ENCODE measurements around the gene TSPYL2.

TSPYL2 gene

DNA sequence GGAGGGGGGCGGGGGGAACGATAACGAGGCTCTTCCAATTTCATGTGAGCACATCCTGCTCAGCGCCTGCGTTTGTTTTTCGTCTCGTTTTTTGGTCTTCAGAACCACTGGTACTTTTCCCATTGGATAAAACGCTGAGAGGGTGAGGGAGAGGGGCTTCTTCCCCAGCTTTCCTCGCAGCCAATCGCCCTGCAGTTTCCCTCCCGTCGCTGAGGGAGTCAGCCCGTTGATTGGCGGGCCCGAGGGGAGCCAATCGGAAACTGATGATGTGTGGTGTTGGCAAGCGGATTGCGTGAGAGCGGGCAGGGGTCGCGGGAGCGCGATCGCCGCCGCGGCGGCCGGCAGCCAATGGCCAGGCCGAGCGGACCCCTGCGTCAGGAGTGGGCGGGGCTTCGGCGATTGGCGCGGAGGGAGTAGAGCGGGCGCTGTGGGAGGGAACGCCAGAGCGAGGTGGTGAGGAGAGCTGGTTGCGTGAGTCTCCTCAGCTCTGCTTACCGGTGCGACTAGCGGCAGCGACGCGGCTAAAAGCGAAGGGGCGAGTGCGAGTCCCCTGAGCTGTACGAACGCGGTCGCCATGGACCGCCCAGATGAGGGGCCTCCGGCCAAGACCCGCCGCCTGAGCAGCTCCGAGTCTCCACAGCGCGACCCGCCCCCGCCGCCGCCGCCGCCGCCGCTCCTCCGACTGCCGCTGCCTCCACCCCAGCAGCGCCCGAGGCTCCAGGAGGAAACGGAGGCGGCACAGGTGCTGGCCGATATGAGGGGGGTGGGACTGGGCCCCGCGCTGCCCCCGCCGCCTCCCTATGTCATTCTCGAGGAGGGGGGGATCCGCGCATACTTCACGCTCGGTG is at the start of gene TSPYL2:
TSS of gene TSPYL2 (plus strand) at position 443 of the 848 bp plus-strand sequence. CDS start at position 575, 132 bp downstream.
- peak; percentile 94 for DNase-seq

DNA sequence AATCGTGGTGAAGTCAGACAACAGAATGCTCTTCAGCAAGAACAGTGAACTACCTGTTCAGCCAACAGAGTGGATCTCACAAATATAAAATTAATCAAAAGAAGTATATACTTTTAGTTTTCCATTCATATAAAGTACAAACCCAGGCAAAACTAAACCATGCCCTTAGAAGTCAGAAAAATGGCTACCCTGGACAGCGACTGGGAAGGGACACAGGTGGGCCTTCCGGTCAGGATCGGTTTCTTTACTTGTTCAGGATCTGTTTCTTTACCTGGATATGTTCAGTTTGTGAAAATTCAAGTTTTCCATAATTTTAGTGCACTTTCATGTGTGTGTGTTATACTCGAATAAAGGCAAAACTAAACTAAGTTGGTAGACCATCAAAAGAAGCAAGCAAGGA is 46.0 kb upstream of the TSPYL2 start:
- DNase-seq, result no peak

DNA sequence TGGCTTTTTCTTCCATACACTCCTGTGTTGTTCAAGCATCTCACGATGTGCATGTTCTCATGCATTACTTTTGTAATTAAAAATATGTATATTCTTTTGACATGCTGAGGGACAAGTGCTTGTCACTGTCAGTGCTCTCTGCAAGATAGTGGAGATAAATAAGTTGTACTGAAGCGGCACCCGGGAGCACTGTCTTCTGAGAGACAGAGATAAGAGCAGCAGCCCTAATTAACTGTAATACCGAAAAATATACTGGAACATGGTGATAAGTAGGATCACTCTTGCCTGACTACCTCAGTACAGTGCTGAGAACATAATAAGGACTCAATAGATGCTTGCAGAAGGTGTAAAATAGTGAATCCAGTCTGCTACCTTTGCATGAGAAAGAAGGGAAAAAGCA is 42.9 kb upstream of the TSPYL2 start:
- DNase-seq, result no peak

DNA sequence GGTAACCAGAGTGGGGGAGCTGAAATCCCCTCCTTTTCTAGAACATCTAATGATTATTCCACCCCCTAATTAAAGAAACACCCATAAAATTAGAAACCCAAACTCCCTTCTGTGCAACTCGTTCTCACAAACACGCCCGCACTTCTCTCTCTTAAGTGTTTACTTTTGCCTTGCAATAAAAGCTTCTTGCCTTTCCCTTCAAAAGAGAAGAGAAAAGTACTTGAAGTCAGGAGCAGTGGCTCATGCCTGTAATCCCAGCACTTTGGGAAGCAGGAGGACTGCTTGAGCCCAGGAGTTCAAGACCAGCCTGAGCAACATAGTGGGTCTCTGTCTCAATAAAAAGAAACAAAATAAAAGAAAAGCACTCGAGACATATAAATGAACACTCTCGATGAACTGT is 37.2 kb upstream of the TSPYL2 start:
- no peak for DNase-seq

DNA sequence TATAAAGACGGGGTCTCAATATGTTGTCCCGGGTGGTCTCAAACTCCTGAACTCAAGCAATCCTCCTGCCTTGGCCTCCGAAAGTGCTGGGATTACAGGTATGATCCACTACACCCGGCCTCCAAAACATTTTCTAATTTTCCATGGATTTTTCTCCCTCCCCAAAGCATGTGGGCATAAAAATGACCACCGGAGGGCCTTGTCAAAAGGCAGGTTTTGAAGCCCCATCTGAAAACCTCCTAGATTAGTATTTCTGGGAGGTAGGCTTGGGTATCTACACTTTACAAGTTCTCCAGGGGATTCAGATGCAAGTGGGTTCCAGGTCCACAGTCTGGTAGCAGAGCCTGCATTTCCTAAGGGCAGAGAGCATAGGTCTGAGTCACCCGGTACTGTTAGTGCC is 34.9 kb upstream of the TSPYL2 start:
- peak; percentile 20 for DNase-seq

DNA sequence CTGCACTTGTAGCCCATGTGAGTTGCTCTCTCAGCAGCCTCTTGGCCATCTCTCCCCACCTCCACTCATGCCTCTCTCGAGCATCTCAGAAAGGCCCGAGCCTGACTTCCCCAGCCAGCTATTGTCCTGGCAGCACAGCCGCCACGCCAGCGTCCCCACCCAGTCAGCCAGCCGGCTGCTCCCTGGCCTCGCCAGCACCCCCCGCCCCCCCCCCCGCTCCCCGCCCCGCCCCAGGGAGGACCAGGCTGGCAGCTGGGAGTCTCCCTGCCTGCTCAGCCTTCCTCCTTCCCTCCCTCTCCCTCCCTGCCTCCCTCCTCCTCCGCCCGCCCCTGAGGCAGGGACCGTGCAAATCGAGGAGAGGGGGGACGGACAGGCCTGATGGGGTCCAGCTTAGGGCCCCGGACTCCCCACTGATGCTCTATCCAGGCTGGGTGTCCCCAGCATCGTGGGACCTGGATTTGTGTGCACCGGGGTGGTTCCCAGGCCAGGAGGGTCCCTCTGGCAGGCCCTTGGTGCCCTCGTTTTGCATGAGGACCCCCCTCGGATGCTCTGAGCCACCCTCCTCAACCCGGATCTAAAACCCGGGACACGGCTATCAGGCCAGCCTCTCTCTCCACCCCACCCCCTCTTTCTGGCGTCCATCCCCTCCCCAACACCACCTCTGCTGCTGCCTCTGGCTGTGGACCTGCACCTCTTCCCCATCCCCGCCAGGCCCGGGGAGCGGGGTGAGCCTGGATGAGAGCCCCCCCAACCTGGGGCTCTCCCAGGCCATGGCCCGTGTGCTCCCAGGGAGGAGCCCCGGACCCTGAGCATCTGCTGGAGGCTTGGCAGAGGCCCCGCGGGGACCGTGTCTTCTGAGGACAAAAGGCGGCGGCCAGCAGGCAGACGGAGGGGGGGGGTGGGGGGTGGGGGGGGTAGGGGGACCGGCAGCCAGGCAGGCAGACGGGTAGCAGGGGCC is 33.7 kb upstream of the TSPYL2 start, which contains the start of gene GPR173:
TSS of gene GPR173 (plus strand) at position 621 of the 958 bp plus-strand sequence. CDS start 27,833 bp downstream, outside the sequence.
- peak; percentile 43 for DNase-seq

DNA sequence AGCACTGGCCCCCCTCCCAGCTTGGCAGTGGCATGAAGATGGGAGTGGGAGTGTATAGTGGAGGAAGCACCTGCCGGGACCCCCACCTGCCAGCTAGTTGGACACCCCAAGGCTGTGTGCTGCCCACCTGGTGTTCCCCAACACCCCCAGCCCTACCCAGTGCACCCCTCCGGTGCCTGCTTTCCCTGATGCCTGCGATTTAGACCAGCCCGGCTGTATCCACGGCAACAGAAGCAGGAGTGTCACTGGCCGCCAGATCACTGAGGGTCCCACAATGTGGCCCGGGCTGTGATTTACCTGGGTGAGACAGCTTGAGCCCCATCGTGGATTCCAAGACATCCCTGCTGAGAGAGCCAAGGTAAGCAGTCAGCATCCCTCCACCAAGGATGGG is 33.0 kb upstream of the TSPYL2 start:
- no peak for DNase-seq

DNA sequence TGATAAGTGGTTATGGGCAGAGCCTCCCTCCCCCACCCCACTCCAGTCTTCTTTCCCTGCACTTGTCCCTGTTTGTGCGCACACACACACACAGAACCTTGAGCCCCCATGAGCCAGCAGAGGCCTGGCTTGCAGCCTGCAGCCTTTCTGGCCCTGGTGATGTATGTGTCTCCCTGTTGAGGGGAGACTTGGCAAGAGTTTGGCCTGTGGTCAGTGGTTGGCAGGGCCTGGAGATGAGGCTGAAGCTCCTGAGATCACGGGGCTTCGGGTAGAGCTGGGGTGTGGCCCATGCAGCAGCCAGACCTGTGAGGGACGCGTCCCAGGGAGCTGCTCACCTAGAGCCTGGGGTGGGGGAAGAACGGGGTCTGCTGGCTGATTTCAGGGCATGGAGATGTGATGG is 31.3 kb upstream of the TSPYL2 start:
- DNase-seq, result no peak

DNA sequence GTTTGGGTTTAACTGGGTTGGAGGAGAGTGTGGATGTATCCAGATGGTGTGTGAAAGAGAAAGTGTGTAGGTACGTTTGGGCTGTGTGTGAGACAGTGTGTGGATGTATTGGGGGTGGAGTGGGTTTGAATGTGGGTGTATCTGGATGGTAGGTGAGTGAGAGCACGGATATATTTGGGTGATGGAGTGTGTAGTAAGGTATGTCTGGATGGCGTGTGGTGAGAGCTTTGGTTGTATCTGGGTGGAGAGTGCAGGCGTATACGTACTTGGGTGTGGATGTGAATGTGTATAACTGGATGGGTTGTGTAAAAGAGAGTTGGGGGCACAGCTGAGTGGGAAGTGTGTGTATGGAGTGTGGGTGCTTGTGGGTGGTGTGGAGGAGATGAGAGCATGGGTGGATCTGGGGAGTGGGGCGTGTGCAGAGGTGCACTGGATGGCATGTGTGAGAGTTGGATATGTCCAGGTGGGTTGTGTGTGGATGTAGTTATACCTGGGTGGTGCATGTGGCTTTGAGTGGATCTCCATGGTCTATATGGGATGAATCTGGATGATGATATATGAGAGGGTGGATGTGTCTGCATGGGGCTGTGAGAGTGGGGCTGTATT is 26.8 kb upstream of the TSPYL2 start:
- no peak for DNase-seq

DNA sequence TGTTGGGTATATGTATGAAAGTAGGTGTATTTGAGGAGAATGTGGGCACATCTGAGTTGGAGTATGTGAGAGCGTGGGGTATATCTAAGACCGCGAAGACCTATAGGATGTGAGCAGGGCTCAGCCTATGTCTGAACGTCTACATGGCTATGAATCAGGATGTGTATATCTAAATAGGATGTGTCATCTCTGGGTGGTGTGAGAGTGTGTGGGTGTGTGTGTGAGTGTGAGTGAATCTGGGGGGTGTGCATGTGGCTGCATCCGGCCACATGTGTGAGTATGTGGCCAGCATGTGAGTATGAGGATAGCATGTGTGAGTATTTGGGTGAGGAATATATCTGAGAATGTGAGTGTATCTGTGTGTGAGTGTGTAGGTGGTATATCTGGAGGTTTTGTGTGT is 25.9 kb upstream of the TSPYL2 start:
- no peak for DNase-seq

DNA sequence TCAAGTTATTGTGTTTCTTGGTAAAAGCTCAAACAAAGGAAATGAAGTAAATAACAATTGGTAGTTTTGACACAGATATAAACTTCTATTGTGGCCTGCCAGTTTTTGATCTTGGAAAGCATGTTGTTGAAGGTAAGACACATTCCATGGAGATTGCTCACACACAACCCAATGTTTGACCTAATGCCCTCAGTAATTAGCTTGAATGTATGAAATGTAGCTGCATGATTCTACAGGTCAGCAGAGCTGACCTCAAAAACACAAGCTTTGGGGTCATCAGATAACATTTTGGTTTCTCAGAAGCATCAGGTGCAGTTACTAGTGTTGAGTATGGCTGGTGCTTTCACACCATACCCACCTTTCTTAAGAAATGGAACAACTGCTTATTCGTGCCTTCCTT is 17.1 kb upstream of the TSPYL2 start:
- no peak for DNase-seq

DNA sequence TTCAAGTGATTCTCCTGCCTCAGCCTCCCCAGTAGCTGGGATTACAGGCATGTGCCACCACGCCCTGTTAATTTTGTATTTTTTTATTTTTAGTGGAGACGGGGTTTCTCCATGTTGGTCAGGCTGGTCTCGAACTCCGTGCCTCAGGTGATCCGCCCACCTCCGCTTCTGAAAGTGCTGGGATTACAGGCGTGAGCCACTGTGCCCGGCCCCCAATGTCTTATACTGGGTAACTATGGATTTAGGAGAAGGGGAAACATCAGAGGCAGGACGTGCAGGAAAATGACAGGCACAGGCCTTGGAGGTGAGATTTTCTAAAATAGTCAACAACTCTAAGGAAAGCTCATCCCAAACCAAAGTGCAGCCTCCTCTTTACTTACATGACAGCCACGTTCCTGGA is 11.1 kb upstream of the TSPYL2 start:
- DNase-seq, result no peak

DNA sequence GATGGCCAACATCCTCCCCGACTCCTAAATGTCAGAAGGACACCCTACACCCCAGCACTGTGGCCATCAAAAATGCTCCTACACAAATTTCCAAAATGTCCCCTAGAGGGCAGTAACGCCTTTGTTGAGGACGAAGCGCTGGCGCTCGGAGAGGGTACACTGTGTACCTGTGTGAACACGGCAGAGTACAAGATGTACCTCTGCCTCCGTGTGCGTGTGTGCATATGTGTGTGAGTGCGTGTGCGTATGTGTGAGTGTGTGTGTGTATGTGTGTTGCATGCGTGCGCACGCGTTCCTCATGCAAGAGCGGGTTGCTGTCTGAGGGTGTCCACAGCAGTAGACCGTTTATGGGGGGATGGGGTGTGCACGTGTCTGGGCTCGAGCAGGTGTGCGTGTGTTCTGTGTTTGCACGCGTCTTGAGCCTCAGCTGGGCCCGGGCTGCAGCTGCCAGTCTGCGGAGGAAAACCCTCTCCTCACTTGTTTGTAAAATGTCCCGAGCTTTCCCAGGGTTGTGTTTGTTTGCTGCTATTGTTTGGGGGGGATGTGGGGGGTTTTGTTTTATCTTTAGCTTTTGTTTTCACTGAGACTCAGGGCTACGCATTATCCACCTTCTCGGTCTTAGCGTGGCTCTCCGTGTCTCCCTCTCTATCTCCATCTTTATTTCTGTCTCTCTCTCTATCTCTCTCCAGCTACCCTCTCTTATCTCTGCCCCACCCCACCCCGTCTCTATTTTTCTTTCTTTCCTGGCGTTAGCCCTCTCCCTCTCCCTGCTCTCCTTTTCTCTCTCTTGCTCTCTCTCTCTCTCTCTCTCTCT is 10.4 kb upstream of the TSPYL2 start:
- DNase-seq, result peak; percentile 63

DNA sequence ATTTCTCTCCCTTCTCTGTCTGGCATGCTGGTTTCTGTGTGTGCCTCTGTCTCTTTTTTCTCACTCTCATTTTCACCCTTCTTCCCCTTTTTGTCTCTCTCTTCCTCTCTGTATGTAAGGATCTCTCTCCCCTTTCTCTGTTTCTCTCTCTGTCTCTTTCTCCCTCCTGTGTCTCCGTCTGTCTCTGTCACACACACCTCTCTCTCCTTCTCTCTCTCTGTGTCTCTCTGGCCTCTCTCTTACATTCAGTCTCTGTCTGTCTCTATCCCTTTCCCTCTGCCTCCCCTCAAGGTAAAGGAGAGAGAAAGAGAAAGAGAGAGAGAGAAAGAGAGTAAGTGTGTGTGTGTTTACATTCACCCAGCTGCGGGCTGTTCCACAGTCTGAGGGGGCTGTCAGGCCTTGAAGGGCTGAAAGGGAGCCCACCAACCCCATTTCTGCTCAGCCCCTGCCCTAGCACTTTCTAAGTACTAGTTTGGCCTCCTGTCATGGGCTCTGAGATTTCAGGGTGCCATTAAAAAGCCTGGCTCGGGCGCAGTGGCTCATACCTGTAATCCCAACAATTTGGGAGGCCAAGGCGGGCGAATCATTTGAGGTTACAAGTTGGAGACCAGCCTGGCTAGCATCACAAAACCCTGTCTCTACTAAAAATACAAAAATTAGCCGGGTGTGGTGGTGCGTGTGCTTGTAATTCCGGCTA is 9.6 kb upstream of the TSPYL2 start:
- DNase-seq, result no peak

DNA sequence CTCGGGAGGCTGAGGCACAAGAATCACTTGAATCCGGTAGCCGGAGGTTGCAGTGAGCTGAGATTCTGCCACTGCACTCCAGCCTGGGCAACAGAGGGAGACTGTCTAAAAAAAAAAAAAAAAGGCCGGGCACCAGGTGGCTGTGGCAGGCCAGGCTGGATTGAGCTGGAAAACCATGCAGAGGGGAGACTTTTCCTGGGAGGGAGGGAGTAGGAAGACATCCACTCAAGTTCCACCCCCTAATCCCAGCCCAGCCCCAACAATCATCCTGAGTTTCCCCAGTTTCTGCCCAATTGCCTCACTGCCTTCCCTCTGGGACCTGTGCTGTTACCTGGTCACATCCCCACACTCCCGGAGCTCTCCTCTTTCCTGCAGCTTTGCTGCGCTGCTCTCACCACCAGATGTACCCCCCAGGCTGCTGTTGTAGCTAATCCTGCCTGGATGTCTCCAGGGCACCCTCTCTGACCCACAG is 9.0 kb upstream of the TSPYL2 start:
- DNase-seq, result peak; percentile 46

DNA sequence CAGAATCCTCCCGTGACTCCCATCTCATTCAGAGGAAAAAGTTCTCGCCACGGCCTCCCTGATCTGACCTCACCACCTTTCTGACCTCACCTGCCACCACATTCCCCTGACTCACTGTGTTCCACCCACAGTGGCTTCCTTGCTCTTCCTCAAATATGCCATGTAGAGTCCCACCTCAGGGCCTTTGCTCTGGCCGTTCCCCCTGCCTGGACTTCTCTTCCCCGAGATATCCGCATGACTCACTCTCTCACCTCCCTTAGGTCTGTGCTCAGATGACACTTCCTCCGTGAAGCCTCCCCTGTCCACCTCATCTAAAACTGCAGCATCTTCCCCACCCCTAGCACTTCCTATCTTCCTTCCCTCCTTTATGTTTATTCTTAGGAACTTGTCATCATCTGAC is 7.2 kb upstream of the TSPYL2 start:
- no peak for DNase-seq

DNA sequence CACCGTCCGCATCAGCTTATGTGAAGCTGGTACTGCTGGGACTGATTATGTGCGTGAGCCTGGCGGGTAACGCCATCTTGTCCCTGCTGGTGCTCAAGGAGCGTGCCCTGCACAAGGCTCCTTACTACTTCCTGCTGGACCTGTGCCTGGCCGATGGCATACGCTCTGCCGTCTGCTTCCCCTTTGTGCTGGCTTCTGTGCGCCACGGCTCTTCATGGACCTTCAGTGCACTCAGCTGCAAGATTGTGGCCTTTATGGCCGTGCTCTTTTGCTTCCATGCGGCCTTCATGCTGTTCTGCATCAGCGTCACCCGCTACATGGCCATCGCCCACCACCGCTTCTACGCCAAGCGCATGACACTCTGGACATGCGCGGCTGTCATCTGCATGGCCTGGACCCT is 5.5 kb upstream of the TSPYL2 start:
- no peak for DNase-seq

DNA sequence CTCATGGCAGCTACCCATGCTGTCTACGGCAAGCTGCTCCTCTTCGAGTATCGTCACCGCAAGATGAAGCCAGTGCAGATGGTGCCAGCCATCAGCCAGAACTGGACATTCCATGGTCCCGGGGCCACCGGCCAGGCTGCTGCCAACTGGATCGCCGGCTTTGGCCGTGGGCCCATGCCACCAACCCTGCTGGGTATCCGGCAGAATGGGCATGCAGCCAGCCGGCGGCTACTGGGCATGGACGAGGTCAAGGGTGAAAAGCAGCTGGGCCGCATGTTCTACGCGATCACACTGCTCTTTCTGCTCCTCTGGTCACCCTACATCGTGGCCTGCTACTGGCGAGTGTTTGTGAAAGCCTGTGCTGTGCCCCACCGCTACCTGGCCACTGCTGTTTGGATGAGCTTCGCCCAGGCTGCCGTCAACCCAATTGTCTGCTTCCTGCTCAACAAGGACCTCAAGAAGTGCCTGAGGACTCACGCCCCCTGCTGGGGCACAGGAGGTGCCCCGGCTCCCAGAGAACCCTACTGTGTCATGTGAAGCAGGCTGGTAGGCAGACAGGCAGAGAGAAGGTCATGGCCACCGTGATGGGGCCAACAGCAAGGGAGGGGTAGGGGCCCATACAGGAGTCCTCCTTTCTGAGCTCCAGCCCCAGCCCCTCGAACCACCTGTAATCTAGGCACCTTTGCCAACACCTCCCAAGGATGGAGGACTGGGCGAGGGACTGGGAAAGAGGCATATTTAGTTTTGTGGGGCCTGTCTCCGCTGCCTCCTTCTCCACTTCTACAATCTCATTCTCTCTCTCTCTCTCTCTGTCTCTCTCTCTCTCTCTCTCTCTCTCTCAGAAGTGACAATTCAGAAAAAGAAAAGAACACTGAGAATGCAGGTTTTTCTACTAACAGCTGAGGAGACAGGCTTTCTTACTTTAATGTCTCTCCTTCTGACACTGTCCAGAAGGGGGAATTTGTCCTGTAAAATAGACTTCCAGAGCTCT is 4.7 kb upstream of the TSPYL2 start:
- DNase-seq, result no peak

DNA sequence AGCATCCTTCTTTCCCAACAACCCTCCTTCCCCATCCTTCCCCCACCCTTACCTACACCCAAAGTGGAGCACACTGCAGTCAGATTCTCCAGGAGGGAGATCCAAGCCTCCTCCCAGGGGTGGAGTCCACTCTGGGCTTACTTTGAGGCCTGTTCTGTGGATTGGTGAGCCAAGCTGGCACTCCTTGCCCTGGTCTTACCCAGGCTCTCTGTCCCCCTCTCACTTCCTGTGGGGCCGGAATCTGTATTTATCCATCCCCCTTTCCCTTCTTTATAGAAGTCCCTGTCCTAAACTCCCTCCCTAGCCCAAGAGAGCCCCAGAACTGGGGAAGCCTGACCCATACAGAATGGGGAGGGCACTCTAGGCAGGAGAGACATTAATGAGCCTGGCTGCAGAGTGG is 3.2 kb upstream of the TSPYL2 start:
- DNase-seq, result no peak
